ENCODE data around the gene MINDY4. TPM values are rescaled to one million over a fixed set of nuclear protein-coding genes. Genes with fewer than 3 reads are reported as not detected.

Gene MINDY4
- total and polyA plus RNA-seq, 2 of the 13 experiments (the other 11 are each of a cell fraction or from before 2014, with no cell fraction given) = not detected

DNA sequence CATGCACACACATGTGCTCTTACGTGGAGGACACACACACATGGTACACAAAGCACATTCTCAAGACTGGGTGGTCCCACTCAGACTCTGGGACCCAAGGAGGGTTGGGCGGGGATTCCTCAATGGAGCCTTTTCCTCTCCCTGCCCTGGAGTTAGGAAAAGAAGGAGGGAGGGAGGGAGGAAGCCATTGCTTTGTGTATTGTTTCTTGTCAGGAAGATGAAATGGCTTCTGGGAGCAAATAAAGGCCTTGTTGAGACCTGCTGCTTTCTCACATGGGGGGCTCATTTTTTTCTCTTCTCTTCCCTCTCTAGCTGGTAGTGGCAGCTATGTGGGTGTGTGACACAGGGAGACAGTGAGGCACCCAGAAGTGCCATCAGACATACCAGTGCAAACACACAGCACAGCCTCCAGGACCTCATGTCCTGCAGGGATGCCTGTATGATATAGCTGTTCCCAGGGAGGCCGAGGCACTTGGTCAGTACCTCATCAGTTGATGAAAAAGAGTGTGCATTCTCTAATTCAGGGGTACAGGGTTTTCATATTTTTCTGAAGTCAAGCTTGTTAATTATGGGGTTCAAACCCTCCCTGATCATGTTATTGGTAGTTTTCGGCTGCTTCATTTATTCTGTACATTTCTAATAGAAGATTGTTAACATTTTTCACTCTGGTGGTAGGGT is 146.1 kb downstream of the MINDY4 start:
- Histone ChIP-seq H3K4me1 (ENCODE audit: insufficient read depth, low read length) (no peaks in the 10 kb centered on the region), H3K27ac (ENCODE audit: extremely low read length, insufficient read depth, low read length) (no peak overlapping the region), H2AFZ (ENCODE audit: low read length) (no peak overlapping the region), H3K79me2 (ENCODE audit: insufficient read depth, low read length) (no peaks in the 10 kb centered on the region), H4K20me1 (ENCODE audit: insufficient read depth, low read length) (no peaks in the 10 kb centered on the region), H3K9me3 (ENCODE audit: low read length) (no peaks in the 10 kb centered on the region), H3K27me3 (ENCODE audit: control insufficient read depth in 1 of 2, insufficient read depth in 2 of 2, low read length in 2 of 2) (peaks cover 5 to 10% of the 10 kb centered on the region in 2 experiments; a peak in 2 of 5 replicates), H3K36me3 (replicated peaks in 1 of 2; ENCODE audit: control insufficient read depth in 1 of 2, insufficient read depth in 2 of 2, low read length in 2 of 2) (no peaks in the 10 kb centered on the region), H3K9ac (ENCODE audit: insufficient read depth, low read depth, low read length) (no peak overlapping the region), H3K4me3 (replicated peaks in 1 of 3; ENCODE audit: insufficient read depth in 1 of 3, low read depth in 2 of 3, low read length in 3 of 3) (no peak overlapping the region), H3K4me2 (ENCODE audit: low read depth, low read length) (no peak overlapping the region)
- in situ Hi-C loops (cut with HindIII; ENCODE audit: extremely low pct_ligation_motif_present, low pct_unique_long_range_greater_than_20kb) = no loop called here
- 6% methylated on average over 4 of the region's 4 CpGs for whole genome bisulfite sequencing (ENCODE audit: low lambda C conversion rate)
- no TSS peak for BruUV-seq (replicated peaks)
- ATAC-seq (no peak), DNase-seq (ENCODE audit: low spot score) (no peak), FAIRE-seq (no peak)
- CTCF ChIA-PET (ENCODE audit: low intra/inter-chr PET ratio, low total read pairs) = no interaction called here
- TF ChIP-seq, protein P1, sequence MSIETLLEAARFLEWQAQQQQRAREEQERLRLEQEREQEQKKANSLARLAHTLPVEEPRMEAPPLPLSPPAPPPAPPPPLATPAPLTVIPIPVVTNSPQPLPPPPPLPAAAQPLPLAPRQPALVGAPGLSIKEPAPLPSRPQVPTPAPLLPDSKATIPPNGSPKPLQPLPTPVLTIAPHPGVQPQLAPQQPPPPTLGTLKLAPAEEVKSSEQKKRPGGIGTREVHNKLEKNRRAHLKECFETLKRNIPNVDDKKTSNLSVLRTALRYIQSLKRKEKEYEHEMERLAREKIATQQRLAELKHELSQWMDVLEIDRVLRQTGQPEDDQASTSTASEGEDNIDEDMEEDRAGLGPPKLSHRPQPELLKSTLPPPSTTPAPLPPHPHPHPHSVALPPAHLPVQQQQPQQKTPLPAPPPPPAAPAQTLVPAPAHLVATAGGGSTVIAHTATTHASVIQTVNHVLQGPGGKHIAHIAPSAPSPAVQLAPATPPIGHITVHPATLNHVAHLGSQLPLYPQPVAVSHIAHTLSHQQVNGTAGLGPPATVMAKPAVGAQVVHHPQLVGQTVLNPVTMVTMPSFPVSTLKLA (IDR thresholded peaks at IDR 0.05) = peak; percentile 80
- TF ChIP-seq AHR (CRISPR knock-in tag; IDR thresholded peaks at IDR 0.05) = no peak
- POLR2A ChIA-PET = no interaction called here
- intact Hi-C loops (cut with micrococcal nuclease; ENCODE audit: unreplicated experiment) = no loop called here

DNA sequence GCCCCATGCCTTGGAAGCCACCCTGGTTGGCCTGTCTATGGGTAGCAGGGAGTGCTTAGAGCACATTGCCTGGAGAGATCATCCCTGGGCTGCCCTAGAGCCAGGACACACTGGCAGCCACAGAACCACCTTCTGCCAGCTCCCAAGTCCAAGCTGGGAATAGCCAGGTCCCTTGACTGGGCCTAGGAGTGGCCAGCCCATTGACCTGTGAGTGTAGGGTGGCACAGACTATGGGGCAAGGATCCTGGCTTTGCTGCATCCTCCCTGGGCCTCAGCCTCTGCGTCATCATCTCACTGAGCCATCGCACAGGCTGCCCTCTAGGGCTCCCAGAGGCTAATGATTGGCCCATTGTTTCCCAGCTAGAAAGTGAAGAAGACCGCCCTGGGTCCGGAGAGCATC is 147.5 kb downstream of the MINDY4 start:
- H3K9ac ChIP-seq (ENCODE audit: insufficient read depth, low read depth, low read length) = no peak overlapping the region
- CTCF ChIA-PET (ENCODE audit: low intra/inter-chr PET ratio, low total read pairs) = no interaction called here
- H3K4me1 ChIP-seq (ENCODE audit: insufficient read depth, low read length) = no peaks in the 10 kb centered on the region
- peaks cover 5 to 6% of the 10 kb centered on the region in 2 experiments; a peak in 2 of 5 replicates for H3K27me3 ChIP-seq (ENCODE audit: control insufficient read depth in 1 of 2, insufficient read depth in 2 of 2, low read length in 2 of 2)
- DNase-seq (ENCODE audit: low spot score) (no peak), ATAC-seq (peak; percentile 28), FAIRE-seq (no peak)
- H2AFZ ChIP-seq (ENCODE audit: low read length) = no peak overlapping the region
- H3K79me2 ChIP-seq (ENCODE audit: insufficient read depth, low read length) = no peaks in the 10 kb centered on the region
- H3K36me3 ChIP-seq (replicated peaks in 1 of 2; ENCODE audit: control insufficient read depth in 1 of 2, insufficient read depth in 2 of 2, low read length in 2 of 2) = no peaks in the 10 kb centered on the region
- no peak overlapping the region for H3K4me3 ChIP-seq (replicated peaks in 1 of 3; ENCODE audit: insufficient read depth in 1 of 3, low read depth in 2 of 3, low read length in 3 of 3)
- no peaks in the 10 kb centered on the region for H3K9me3 ChIP-seq (ENCODE audit: low read length)
- TF ChIP-seq KDM2A (CRISPR knock-in tag; IDR thresholded peaks at IDR 0.05; ENCODE audit: borderline replicate concordance, low read depth) (no peak), ZZZ3 (CRISPR knock-in tag; IDR thresholded peaks at IDR 0.05; ENCODE audit: borderline replicate concordance) (no peak), TOE1 (CRISPR knock-in tag; IDR thresholded peaks at IDR 0.05) (no peak), SSRP1 (CRISPR knock-in tag; IDR thresholded peaks at IDR 0.05) (no peak), ISX (CRISPR knock-in tag; conservative IDR thresholded peaks at IDR 0.05) (no peak), ZNF446 (CRISPR knock-in tag; IDR thresholded peaks at IDR 0.05) (no peak), FOXA3 (CRISPR knock-in tag; IDR thresholded peaks at IDR 0.05) (no peak), TCF7 (IDR thresholded peaks at IDR 0.05; ENCODE audit: low read depth) (no peak), ZNF552 (CRISPR knock-in tag; IDR thresholded peaks at IDR 0.05; ENCODE audit: borderline replicate concordance) (no peak), KDM1A (CRISPR knock-in tag; IDR thresholded peaks at IDR 0.05) (no peak), XRCC5 (optimal IDR thresholded peaks at IDR 0.05; ENCODE audit: low read length) (no peak)
- TF ChIP-seq, protein P2, sequence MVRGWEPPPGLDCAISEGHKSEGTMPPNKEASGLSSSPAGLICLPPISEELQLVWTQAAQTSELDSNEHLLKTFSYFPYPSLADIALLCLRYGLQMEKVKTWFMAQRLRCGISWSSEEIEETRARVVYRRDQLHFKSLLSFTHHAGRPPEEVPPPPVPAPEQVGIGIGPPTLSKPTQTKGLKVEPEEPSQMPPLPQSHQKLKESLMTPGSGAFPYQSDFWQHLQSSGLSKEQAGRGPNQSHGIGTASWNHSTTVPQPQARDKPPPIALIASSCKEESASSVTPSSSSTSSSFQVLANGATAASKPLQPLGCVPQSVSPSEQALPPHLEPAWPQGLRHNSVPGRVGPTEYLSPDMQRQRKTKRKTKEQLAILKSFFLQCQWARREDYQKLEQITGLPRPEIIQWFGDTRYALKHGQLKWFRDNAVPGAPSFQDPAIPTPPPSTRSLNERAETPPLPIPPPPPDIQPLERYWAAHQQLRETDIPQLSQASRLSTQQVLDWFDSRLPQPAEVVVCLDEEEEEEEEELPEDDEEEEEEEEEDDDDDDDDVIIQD (CRISPR knock-in tag; IDR thresholded peaks at IDR 0.05; ENCODE audit: low read depth) = no peak
- TF ChIP-seq, protein P3, sequence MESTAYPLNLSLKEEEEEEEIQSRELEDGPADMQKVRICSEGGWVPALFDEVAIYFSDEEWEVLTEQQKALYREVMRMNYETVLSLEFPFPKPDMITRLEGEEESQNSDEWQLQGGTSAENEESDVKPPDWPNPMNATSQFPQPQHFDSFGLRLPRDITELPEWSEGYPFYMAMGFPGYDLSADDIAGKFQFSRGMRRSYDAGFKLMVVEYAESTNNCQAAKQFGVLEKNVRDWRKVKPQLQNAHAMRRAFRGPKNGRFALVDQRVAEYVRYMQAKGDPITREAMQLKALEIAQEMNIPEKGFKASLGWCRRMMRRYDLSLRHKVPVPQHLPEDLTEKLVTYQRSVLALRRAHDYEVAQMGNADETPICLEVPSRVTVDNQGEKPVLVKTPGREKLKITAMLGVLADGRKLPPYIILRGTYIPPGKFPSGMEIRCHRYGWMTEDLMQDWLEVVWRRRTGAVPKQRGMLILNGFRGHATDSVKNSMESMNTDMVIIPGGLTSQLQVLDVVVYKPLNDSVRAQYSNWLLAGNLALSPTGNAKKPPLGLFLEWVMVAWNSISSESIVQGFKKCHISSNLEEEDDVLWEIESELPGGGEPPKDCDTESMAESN (CRISPR knock-in tag; conservative IDR thresholded peaks at IDR 0.05) = no peak
- WGBS (ENCODE audit: low lambda C conversion rate) = no CpG with 5 or more reads among the region's 4 CpGs
- in situ Hi-C loops (cut with HindIII; ENCODE audit: extremely low pct_ligation_motif_present, low pct_unique_long_range_greater_than_20kb) (no loop called here), intact Hi-C loops (cut with micrococcal nuclease; ENCODE audit: unreplicated experiment) (no loop called here)
- no peak overlapping the region for H3K4me2 ChIP-seq (ENCODE audit: low read depth, low read length)
- POLR2A ChIA-PET = no interaction called here
- H3K27ac ChIP-seq (ENCODE audit: extremely low read length, insufficient read depth, low read length) = no peak overlapping the region
- BruUV-seq (replicated peaks) = no TSS peak
- H4K20me1 ChIP-seq (ENCODE audit: insufficient read depth, low read length) = no peaks in the 10 kb centered on the region

Data from HepG2 (cell line).